Measurements from ENCODE around the gene TLX3. TPM values are rescaled to one million over a fixed set of nuclear protein-coding genes. Genes with fewer than 3 reads are reported as not detected.

The TLX3 gene
- total RNA-seq, 2 donors from 2014 or later = not detected

DNA sequence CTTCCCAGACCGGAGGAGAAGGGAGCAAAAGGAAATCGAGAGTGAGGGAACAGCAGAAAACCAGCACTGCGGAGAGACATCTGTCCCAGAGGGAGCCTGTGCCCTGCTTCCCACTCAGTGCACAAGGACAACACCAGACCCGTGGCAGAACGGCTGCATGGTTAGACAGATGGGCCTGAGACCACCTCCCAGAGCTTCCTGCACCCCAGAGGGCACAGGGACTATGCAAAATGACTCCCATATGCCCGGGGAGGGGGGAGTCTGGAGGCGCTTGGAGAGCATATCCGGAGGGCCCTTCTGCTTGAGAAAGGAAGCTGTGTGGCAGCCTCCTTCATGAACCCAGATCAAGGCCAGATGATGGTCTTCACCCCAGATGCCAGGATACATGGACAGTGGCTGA is 26.6 kb downstream of the TLX3 start:
- intact Hi-C loops (cut with DNase I) = loop anchor here (2.0 to 5.0 kb wide), 2 partner anchors 128 to 591 kb away; no protein-coding TSS in a partner anchor
- no peaks in the 10 kb centered on the region for H3K9me3 ChIP-seq
- no peak for TF ChIP-seq POLR2AphosphoS5 (IDR thresholded peaks at IDR 0.05)
- no peak for TF ChIP-seq POLR2A (IDR thresholded peaks at IDR 0.05)
- TF ChIP-seq, protein P1, sequence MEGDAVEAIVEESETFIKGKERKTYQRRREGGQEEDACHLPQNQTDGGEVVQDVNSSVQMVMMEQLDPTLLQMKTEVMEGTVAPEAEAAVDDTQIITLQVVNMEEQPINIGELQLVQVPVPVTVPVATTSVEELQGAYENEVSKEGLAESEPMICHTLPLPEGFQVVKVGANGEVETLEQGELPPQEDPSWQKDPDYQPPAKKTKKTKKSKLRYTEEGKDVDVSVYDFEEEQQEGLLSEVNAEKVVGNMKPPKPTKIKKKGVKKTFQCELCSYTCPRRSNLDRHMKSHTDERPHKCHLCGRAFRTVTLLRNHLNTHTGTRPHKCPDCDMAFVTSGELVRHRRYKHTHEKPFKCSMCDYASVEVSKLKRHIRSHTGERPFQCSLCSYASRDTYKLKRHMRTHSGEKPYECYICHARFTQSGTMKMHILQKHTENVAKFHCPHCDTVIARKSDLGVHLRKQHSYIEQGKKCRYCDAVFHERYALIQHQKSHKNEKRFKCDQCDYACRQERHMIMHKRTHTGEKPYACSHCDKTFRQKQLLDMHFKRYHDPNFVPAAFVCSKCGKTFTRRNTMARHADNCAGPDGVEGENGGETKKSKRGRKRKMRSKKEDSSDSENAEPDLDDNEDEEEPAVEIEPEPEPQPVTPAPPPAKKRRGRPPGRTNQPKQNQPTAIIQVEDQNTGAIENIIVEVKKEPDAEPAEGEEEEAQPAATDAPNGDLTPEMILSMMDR (IDR thresholded peaks at IDR 0.05) = no peak
- no peaks in the 10 kb centered on the region for H3K36me3 ChIP-seq
- H3K4me3 ChIP-seq = no peak overlapping the region
- 82% methylated on average over 8 of the region's 8 CpGs for WGBS
- H3K27me3 ChIP-seq (replicated peaks; ENCODE audit: insufficient read depth) = peaks cover 2% of the 10 kb centered on the region
- DNase-seq (ENCODE audit: low spot score) = no peak
- no peaks in the 10 kb centered on the region for H3K4me1 ChIP-seq (replicated peaks)
- no peak overlapping the region for H3K27ac ChIP-seq

DNA sequence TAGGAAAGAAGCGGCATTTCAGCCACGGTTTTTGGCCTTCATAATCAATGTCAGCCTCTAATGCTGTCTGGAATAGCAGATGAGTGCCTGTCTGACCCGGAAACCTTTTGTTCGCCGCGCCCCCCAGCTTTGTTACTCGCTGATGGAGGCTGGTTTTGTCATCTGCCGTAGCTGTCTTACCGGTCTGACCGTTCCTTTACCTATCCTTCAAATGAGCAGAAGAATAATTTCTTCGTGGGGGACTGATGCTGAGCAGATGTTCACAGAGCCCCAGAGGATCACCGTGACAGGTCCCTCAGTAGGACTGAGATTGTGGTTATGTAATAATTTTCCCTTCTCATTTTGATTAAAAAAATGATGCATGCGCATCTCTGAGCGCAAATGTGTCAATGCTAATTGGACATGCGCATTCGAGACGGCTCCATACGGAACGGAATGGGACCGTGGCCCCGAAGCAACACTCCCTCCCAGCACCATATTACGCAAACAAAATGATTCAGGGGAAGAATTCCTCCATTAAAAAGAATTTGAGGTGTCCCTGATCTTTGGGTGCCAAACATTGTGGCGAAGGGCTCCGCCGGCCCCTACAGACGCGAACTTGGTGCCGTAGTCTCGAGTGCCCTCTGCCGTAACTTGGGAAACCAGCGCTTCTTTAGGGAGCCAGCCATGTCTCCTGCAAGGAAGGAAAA is 27.6 kb downstream of the TLX3 start:
- Histone ChIP-seq H3K27me3 (replicated peaks; ENCODE audit: insufficient read depth) (no peaks in the 10 kb centered on the region), H3K9me3 (no peaks in the 10 kb centered on the region), H3K4me3 (peak overlapping the region in 1 of 2 donors; percentile 9), H3K27ac (no peak overlapping the region), H3K4me1 (replicated peaks) (no peaks in the 10 kb centered on the region), H3K36me3 (no peaks in the 10 kb centered on the region)
- intact Hi-C loops (cut with DNase I) = loop anchor here (2.0 to 5.0 kb wide), 2 partner anchors 129 to 592 kb away; no protein-coding TSS in a partner anchor
- DNase-seq (ENCODE audit: low spot score) = no peak
- 9% methylated on average over 31 of the region's 31 CpGs for WGBS
- no peak for TF ChIP-seq POLR2AphosphoS5 (IDR thresholded peaks at IDR 0.05)
- TF ChIP-seq, protein P1 (IDR thresholded peaks at IDR 0.05) = peak in 3 of 4 experiments; percentile 25 to 49 (median 40)

DNA sequence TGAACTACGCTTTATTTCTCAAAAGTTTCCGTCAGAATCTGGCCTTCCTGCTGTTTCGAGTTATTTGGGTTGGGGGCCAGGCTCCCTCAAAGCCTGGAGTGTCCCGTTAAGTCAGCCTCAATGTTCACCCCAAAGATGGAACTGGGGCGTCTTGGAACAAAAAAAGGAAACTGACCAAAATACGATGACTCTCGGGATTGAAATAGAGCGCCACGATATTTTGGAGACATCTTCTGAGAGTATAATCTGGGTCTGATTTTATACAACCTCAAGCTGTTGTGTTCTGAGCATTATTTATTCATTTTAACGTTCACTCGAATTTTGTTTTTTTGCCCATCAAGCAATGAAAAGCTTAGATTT is 28.1 kb downstream of the TLX3 start:
- DNase-seq (ENCODE audit: low spot score) = no peak
- TF ChIP-seq, protein P1 (IDR thresholded peaks at IDR 0.05) = no peak
- TF ChIP-seq POLR2A (IDR thresholded peaks at IDR 0.05) (no peak), POLR2AphosphoS5 (IDR thresholded peaks at IDR 0.05) (no peak)
- Histone ChIP-seq H3K36me3 (no peaks in the 10 kb centered on the region), H3K27me3 (replicated peaks; ENCODE audit: insufficient read depth) (no peaks in the 10 kb centered on the region), H3K27ac (no peak overlapping the region), H3K9me3 (no peaks in the 10 kb centered on the region), H3K4me3 (peak overlapping the region in 1 of 2 donors; percentile 9), H3K4me1 (replicated peaks) (no peaks in the 10 kb centered on the region)
- intact Hi-C loops (cut with DNase I) = loop anchor here (2.0 to 5.0 kb wide), 2 partner anchors 130 to 592 kb away; no protein-coding TSS in a partner anchor
- 30% methylated on average over 11 of the region's 11 CpGs for WGBS

DNA sequence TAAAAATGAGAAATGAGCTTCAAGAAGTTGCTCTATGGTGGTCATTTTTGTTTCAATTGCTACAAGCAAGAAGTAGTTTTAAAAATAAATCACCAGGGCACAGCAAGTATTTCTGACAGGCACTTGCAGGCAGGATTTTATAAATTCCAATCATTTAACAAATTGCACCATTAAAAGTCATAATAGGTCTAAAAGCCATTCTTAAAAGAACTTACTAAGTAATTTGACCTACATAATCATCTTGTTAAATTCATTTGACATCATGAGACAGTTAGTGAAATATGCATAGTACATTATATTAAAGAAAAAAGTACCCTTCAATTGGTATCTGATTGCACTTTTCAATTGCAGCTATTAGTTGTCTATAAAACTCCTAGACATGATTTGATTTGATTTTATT is 31.0 kb downstream of the TLX3 start:
- TF ChIP-seq POLR2AphosphoS5 (IDR thresholded peaks at IDR 0.05) (no peak), POLR2A (IDR thresholded peaks at IDR 0.05) (no peak)
- TF ChIP-seq, protein P1 (IDR thresholded peaks at IDR 0.05) = no peak
- H3K27me3 ChIP-seq (replicated peaks; ENCODE audit: insufficient read depth) = no peaks in the 10 kb centered on the region

DNA sequence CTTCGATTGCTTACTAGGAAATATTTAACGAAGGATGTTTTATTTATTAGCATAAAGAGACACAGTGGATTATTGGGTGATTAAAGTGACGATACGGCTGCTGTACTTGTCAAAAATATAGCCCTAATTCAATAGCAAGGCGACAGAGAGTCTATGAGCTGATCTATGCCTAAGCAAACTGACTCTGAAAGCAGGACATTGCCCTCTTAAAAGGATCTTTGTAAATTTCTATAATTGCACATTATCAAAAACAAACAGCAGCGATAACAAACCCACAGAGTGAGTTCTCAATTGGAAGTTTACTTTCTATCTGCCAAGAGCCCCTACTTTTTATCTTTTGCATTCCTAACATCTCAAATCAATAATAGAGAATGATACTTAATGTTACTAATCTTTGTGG is 31.4 kb downstream of the TLX3 start:
- H3K4me1 ChIP-seq (replicated peaks) = no peaks in the 10 kb centered on the region
- TF ChIP-seq POLR2AphosphoS5 (IDR thresholded peaks at IDR 0.05) (no peak), POLR2A (IDR thresholded peaks at IDR 0.05) (no peak)
- TF ChIP-seq, protein P1 (IDR thresholded peaks at IDR 0.05) = no peak
- intact Hi-C loops (cut with DNase I) = no loop called here
- H3K27ac ChIP-seq = no peak overlapping the region
- WGBS = 30% methylated on average over 6 of the region's 6 CpGs
- no peaks in the 10 kb centered on the region for H3K36me3 ChIP-seq
- no peak for DNase-seq (ENCODE audit: low spot score)
- no peaks in the 10 kb centered on the region for H3K27me3 ChIP-seq (replicated peaks; ENCODE audit: insufficient read depth)
- H3K9me3 ChIP-seq = no peaks in the 10 kb centered on the region
- no peak overlapping the region for H3K4me3 ChIP-seq

More for the DNA sequence above, 31.0 kb downstream of the TLX3 start:
- Histone ChIP-seq H3K4me1 (replicated peaks) (no peaks in the 10 kb centered on the region), H3K9me3 (no peaks in the 10 kb centered on the region), H3K4me3 (no peak overlapping the region), H3K36me3 (no peaks in the 10 kb centered on the region), H3K27ac (no peak overlapping the region)
- DNase-seq (ENCODE audit: low spot score) = no peak
- intact Hi-C loops (cut with DNase I) = no loop called here
